IMR-90 (cell line): Measurements from ENCODE around the gene PLEKHG5. TPM values are rescaled to one million over a fixed set of nuclear protein-coding genes. Genes with fewer than 3 reads are reported as not detected.

Source experiments
- ATAC-seq: fragments of 200-7000 bp; cut with Tn5 transposase; 2 replicates; pipeline ENCODE4 v1.9.1; 2020; ENCODE audit warnings: low read depth, mild to moderate bottlenecking, moderate library complexity
- BruUV-seq: library from RNA; stranded (reverse); fragments of 400-500 nt; replicated peaks from 2 replicates; lab custom pipeline; 2021; lab: Mats Ljungman, UMichigan
- CTCF ChIA-PET: fragments of 300-600 bp; formaldehyde crosslinking; extraction: SDS; loops from one replicate; lab custom pipeline; 2021; ENCODE audit warnings: antibody characterized with exemption; lab: Yijun Ruan, JAX
- POLR2A ChIA-PET: fragments of 300-600 bp; sonication (Branson Sonifier 250); formaldehyde crosslinking; loops from one replicate; lab custom pipeline; 2022; ENCODE audit warnings: antibody characterized with exemption; ENCODE audit not compliant: unreplicated experiment; lab: Charles Lee
- DNase-seq: peaks from one replicate; pipeline ENCODE4 v3.0.0; 2013
- H2AFZ ChIP-seq: replicated peaks from 2 replicates; pipeline ENCODE3; 2013; ENCODE audit warnings: low read length, mild to moderate bottlenecking; ENCODE audit not compliant: poor library complexity
- H2AK5ac ChIP-seq: 2 replicates; pipeline ENCODE4 v1.6.1; 2013; ENCODE audit warnings: low read depth, low read length, inconsistent platforms
- H2AK9ac ChIP-seq: replicated peaks from 2 replicates; pipeline ENCODE3; 2013; ENCODE audit warnings: mild to moderate bottlenecking, low read depth, low read length, moderate library complexity; ENCODE audit not compliant: poor library complexity
- H2BK120ac ChIP-seq: 2 replicates; pipeline ENCODE4 v1.6.1; 2013; ENCODE audit warnings: low read depth, low read length, inconsistent platforms
- H2BK15ac ChIP-seq: 3 replicates; pipeline ENCODE4 v1.6.1; 2013; ENCODE audit warnings: low read depth, low read length, inconsistent platforms
- H2BK20ac ChIP-seq: 2 replicates; pipeline ENCODE4 v1.6.1; 2013; ENCODE audit warnings: low read depth, mild to moderate bottlenecking, inconsistent platforms, low read length, moderate library complexity
- H2BK5ac ChIP-seq: 2 replicates; pipeline ENCODE4 v1.6.1; 2013; ENCODE audit warnings: mild to moderate bottlenecking, low read depth, low read length, inconsistent platforms; ENCODE audit not compliant: poor library complexity, severe bottlenecking
- H3K14ac ChIP-seq: replicated peaks from 2 replicates; pipeline ENCODE4 v1.6.1; 2013; ENCODE audit warnings: low read depth, low read length, inconsistent platforms
- H3K18ac ChIP-seq: 2 replicates; pipeline ENCODE4 v1.6.1; 2013; ENCODE audit warnings: low read depth, low read length, control low read depth
- H3K23ac ChIP-seq: 2 replicates; pipeline ENCODE4 v1.6.1; 2013; ENCODE audit warnings: low read depth, low read length, inconsistent platforms
- H3K27ac ChIP-seq: 2 replicates; pipeline ENCODE4 v1.5.1; 2013; ENCODE audit warnings: mild to moderate bottlenecking, control low read depth, low read length; ENCODE audit not compliant: insufficient read depth
- H3K27me3 ChIP-seq: 2 replicates; pipeline ENCODE4 v1.6.1; 2013; ENCODE audit warnings: low read length; ENCODE audit not compliant: control insufficient read depth, insufficient read depth
- H3K36me3 ChIP-seq: 2 replicates; pipeline ENCODE4 v1.6.1; 2013; ENCODE audit warnings: low read length, mixed read lengths; ENCODE audit not compliant: control insufficient read depth, insufficient read depth
- H3K4ac ChIP-seq: 2 replicates; pipeline ENCODE4 v1.6.1; 2013; ENCODE audit warnings: low read depth, low read length, inconsistent platforms
- H3K4me1 ChIP-seq: 2 replicates; pipeline ENCODE4 v1.6.1; 2013; ENCODE audit warnings: low read length, mixed read lengths; ENCODE audit not compliant: control insufficient read depth, insufficient read depth
- H3K4me2 ChIP-seq: 2 replicates; pipeline ENCODE4 v1.6.1; 2013; ENCODE audit warnings: low read depth, mild to moderate bottlenecking, control low read depth, low read length, moderate library complexity
- H3K4me3 ChIP-seq: 2 replicates; pipeline ENCODE4 v1.5.1; 2013; ENCODE audit warnings: low read depth, mild to moderate bottlenecking, control low read depth, low read length, moderate library complexity; ENCODE audit not compliant: insufficient read depth
- H3K56ac ChIP-seq: 2 replicates; pipeline ENCODE4 v1.6.1; 2013; ENCODE audit warnings: low read length, inconsistent platforms; ENCODE audit not compliant: insufficient read depth; ENCODE audit errors: extremely low read depth
- H3K79me1 ChIP-seq, 2 experiments: 2 replicates each; pipeline ENCODE4 v1.6.1; 2013; ENCODE audit warnings: low read length in 2 of 2, inconsistent platforms in 1 of 2, low read depth in 1 of 2
- H3K9ac ChIP-seq: 2 replicates; pipeline ENCODE4 v1.6.1; 2013; ENCODE audit warnings: low read depth, low read length, control low read depth
- H3K9me1 ChIP-seq: 2 replicates; pipeline ENCODE4 v1.6.1; 2013; ENCODE audit warnings: low read length, inconsistent platforms; ENCODE audit not compliant: insufficient read depth
- H3K9me3 ChIP-seq: 2 replicates; pipeline ENCODE4 v1.6.1; 2013; ENCODE audit warnings: low read length; ENCODE audit not compliant: control insufficient read depth, insufficient read depth
- H4K20me1 ChIP-seq: 2 replicates; pipeline ENCODE4 v1.6.1; 2013; ENCODE audit warnings: low read length, inconsistent platforms; ENCODE audit not compliant: insufficient read depth
- H4K5ac ChIP-seq: 2 replicates; pipeline ENCODE4 v1.6.1; 2013; ENCODE audit warnings: mild to moderate bottlenecking, low read depth, low read length, control low read depth
- H4K8ac ChIP-seq, 2 experiments: 2 replicates each; pipeline ENCODE4 v1.6.1; 2013; ENCODE audit warnings: low read depth in 2 of 2, low read length in 2 of 2, control low read depth in 1 of 2, inconsistent platforms in 1 of 2
- H4K91ac ChIP-seq: 2 replicates; pipeline ENCODE4 v1.6.1; 2013; ENCODE audit warnings: low read depth, low read length, inconsistent platforms; ENCODE audit not compliant: insufficient read depth
- CEBPB ChIP-seq: IDR thresholded peaks from 2 replicates; pipeline ENCODE4 v1.6.1; 2012; ENCODE audit warnings: low read depth, low read length, improper control_type of control experiment
- CHD1 ChIP-seq: IDR thresholded peaks from 2 replicates; pipeline ENCODE4 v1.6.1; 2012; ENCODE audit warnings: low read depth, low read length, improper control_type of control experiment
- FOS ChIP-seq: fragments of 150-350 bp; IDR thresholded peaks from 2 replicates; pipeline ENCODE4 v1.6.1; 2016; ENCODE audit warnings: low read depth, low read length
- NFE2L2 ChIP-seq: fragments of 150-350 bp; IDR thresholded peaks from 2 replicates; pipeline ENCODE4 v1.6.1; 2016; ENCODE audit warnings: low read depth, mild to moderate bottlenecking, low read length
- RAD21 ChIP-seq: IDR thresholded peaks from 2 replicates; pipeline ENCODE4 v1.6.1; 2012; ENCODE audit warnings: low read length, improper control_type of control experiment
- RCOR1 ChIP-seq: IDR thresholded peaks from 2 replicates; pipeline ENCODE4 v1.6.1; 2012; ENCODE audit warnings: mild to moderate bottlenecking, low read length, improper control_type of control experiment; ENCODE audit not compliant: insufficient replicate concordance
- RFX5 ChIP-seq: IDR thresholded peaks from 2 replicates; pipeline ENCODE4 v1.8.0; 2012; ENCODE audit warnings: low read depth, mild to moderate bottlenecking, low read length, moderate library complexity
- SMC3 ChIP-seq: fragments of 150-350 bp; IDR thresholded peaks from 2 replicates; pipeline ENCODE4 v1.6.1; 2016; ENCODE audit warnings: low read depth, mild to moderate bottlenecking, antibody characterized with exemption, low read length, moderate library complexity
- WGBS, 2 experiments: methylation state at CpG; one replicate each; pipeline versions ENCODE4 v1.1.5 to v1.1.7; 2013; ENCODE audit warnings: missing lambda C conversion rate in 2 of 2; ENCODE audit not compliant: insufficient read length in 1 of 2; ENCODE audit errors: extremely low coverage in 2 of 2; 5-methylcytosine and 5-hydroxymethylcytosine counted together
- dilution Hi-C: fragments of 300-500 bp; cut with HindIII; formaldehyde crosslinking; loops from one replicate; pipeline ENCODE4 v1.14.3; 2018; ENCODE audit warnings: low sequenced_read_pairs; ENCODE audit not compliant: unreplicated experiment
- in situ Hi-C: fragments of 300-500 bp; cut with MboI; formaldehyde crosslinking; loops from 3 replicates; pipeline ENCODE4 v1.14.3; 2019; ENCODE audit warnings: low sequenced_read_pairs, inconsistent platforms, mixed read lengths
- intact Hi-C: fragments of 100-400 bp; cut with micrococcal nuclease; formaldehyde crosslinking; loops from 2 replicates; pipeline ENCODE4 v1.10.0; 2022
- polyA plus RNA-seq, 3 experiments: library from polyadenylated mRNA; depleted of rRNA; stranded (reverse); fragments of >200 nt; gene quantifications; 2 replicates each; pipeline ENCODE4 v1.2.3, GENCODE V29; 2012; ENCODE audit warnings: low replicate concordance in 1 of 3
- total RNA-seq: library from RNA; depleted of rRNA; stranded (reverse); fragments of >200 nt; gene quantifications from 2 replicates; pipeline ENCODE4 v1.2.3, GENCODE V29; 2012
- TF ChIP-seq, protein P1 (sequence below): conservative IDR thresholded peaks from 2 replicates; pipeline ENCODE4 v1.5.1; 2012; ENCODE audit warnings: mild to moderate bottlenecking, low read depth, low read length, improper control_type of control experiment

Gene PLEKHG5
- total and polyA plus RNA-seq, 2 of the 4 experiments (the other 2 are of a cell fraction): 4.8 to 11.6 TPM

GRCh38 chr1:6476483-6476882 lies 15.0 kb downstream of the PLEKHG5 start:
- no peak overlapping the region for H3K9ac ChIP-seq
- ChIA-PET POLR2A (no interaction called here), CTCF (no interaction called here)
- no peak overlapping the region for H3K27ac ChIP-seq
- no peak overlapping the region for H3K4me3 ChIP-seq
- no peak overlapping the region for H2AK5ac ChIP-seq
- in situ Hi-C loops: no loop called here
- TF ChIP-seq CHD1 (no peak), RAD21 (no peak), SMC3 (no peak), RCOR1 (no peak), NFE2L2 (no peak), FOS (no peak), CEBPB (no peak), RFX5 (no peak)
- TF ChIP-seq, protein P1, sequence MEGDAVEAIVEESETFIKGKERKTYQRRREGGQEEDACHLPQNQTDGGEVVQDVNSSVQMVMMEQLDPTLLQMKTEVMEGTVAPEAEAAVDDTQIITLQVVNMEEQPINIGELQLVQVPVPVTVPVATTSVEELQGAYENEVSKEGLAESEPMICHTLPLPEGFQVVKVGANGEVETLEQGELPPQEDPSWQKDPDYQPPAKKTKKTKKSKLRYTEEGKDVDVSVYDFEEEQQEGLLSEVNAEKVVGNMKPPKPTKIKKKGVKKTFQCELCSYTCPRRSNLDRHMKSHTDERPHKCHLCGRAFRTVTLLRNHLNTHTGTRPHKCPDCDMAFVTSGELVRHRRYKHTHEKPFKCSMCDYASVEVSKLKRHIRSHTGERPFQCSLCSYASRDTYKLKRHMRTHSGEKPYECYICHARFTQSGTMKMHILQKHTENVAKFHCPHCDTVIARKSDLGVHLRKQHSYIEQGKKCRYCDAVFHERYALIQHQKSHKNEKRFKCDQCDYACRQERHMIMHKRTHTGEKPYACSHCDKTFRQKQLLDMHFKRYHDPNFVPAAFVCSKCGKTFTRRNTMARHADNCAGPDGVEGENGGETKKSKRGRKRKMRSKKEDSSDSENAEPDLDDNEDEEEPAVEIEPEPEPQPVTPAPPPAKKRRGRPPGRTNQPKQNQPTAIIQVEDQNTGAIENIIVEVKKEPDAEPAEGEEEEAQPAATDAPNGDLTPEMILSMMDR: no peak
- peaks cover 7% of the 10 kb centered on the region for H4K20me1 ChIP-seq
- no peak overlapping the region for H2BK20ac ChIP-seq
- H2AFZ ChIP-seq: no peak overlapping the region
- no peaks in the 10 kb centered on the region for H3K27me3 ChIP-seq
- no peak overlapping the region for H4K5ac ChIP-seq
- H3K79me1 ChIP-seq: no peaks in the 10 kb centered on the region; a peak in 1 of 4 replicates
- no peak overlapping the region for H3K23ac ChIP-seq
- no peak overlapping the region for H4K91ac ChIP-seq
- H2BK120ac ChIP-seq: no peak overlapping the region
- H2BK15ac ChIP-seq: no peak overlapping the region
- BruUV-seq: no TSS peak
- H3K4me2 ChIP-seq: no peak overlapping the region
- H2AK9ac ChIP-seq: no peak overlapping the region
- H3K4ac ChIP-seq: no peak overlapping the region
- no peaks in the 10 kb centered on the region for H3K4me1 ChIP-seq
- H3K56ac ChIP-seq: no peak overlapping the region
- ATAC-seq (no peak), DNase-seq (no peak)
- no peak overlapping the region for H3K14ac ChIP-seq
- H3K18ac ChIP-seq: no peak overlapping the region
- WGBS, 2 experiments: 100% methylated on average over 1 of the region's 5 CpGs; no CpG with 5 or more reads in 1 of the 2 experiments
- no peak overlapping the region for H2BK5ac ChIP-seq
- peaks cover 18% of the 10 kb centered on the region for H3K36me3 ChIP-seq
- dilution Hi-C loops: no loop called here
- H3K9me3 ChIP-seq: no peaks in the 10 kb centered on the region
- no peak overlapping the region for H4K8ac ChIP-seq
- intact Hi-C loops: no loop called here
- H3K9me1 ChIP-seq: no peaks in the 10 kb centered on the region
